A549 treated with DMSO at 1 μM for 4 hours (cell line): Measurements from ENCODE around the gene ZSCAN18. TPM values are rescaled to one million over a fixed set of nuclear protein-coding genes. Genes with fewer than 3 reads are reported as not detected.

Experiments used
- total RNA-seq: library from RNA; stranded (reverse); fragments of 200-300 nt; extraction: Qiagen RNA extraction; gene quantifications from 5 replicates; pipeline ENCODE4 v1.2.3, GENCODE V29; 2022; ENCODE audit warnings: low read depth

ZSCAN18 gene
- total RNA-seq = 2.1 to 3.0 TPM (median 2.5 TPM) in 5 replicates

DNA sequence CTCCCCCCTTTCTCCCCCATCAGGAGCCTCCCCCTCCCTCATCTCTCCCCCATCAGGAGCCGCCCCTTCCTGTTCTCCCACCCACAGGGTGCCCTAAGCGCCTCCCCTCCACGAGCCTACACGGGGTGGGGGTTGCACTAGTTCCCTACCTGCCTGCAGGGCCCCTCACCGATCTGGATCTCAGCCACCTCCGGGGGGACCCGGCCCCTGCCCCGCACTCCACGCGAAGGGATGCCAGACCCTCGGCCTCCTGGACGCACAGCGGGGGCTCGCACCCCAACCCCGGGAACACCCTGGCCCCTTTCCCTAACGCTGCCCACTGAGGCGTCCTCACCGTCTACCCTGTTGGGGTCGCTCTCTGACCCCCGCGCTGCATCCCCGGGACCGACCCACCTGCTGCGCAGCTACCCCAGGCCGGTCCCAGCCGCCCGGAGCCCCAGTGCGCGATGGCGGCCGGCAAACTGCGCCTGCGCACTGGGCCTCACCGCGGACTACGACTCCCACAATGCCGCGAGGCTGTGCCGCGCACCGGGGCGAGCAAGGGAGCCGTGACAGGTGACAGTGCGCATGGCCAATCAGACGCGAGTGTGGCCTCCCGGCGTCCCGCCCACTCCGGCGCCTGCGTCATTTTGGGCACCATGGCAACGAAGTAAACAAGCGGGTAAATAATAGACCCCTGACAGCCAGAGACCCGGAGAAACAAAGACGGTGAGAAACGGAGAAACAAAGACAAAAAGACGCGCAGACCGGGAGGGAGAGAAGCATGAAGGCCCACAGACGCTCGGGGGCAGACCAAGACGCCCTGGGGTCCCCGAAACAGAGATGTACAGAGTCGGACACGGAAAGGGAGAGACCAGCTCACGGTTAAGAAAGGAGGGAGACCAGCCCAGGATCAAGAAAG, at the start of gene ZSCAN18:
Gene ZSCAN18 (minus strand): TSS at position 451 of the 901 bp plus-strand sequence. CDS start 7,964 bp downstream, outside the sequence.

GRCh38 chr19:58059003-58059670, 38.9 kb downstream of the ZSCAN18 start, which contains the start of gene ZNF135:
Gene ZNF135, plus strand, starts transcription at chr19:58059282. Its CDS starts 721 bp downstream, at chr19:58060003.

Other genes with a start within 250 kb of the ZSCAN18 start
- 6.2 to 8.4 TPM (median 8.1 TPM) in 5 replicates for gene ZNF587, start 248.4 kb downstream of the ZSCAN18 start, total RNA-seq
- 1.7 to 2.6 TPM (median 2.0 TPM) in 5 replicates for gene ZNF814, start 209.2 kb downstream of the ZSCAN18 start, total RNA-seq
- gene ZNF417, start 181.6 kb downstream of the ZSCAN18 start, total RNA-seq = 3.4 to 5.0 TPM (median 3.9 TPM) in 5 replicates
- 1.0 to 1.7 TPM (median 1.3 TPM) in 5 replicates for gene ZNF418, start 162.8 kb downstream of the ZSCAN18 start, total RNA-seq
- 1.1 to 1.4 TPM (median 1.2 TPM) in 5 replicates for gene ZNF256, start 150.5 kb downstream of the ZSCAN18 start, total RNA-seq
- not detected in 5 replicates for gene C19orf18, start 123.7 kb downstream of the ZSCAN18 start, total RNA-seq
- 1.8 to 3.2 TPM (median 2.7 TPM) in 5 replicates for gene ZNF606, start 95.4 kb downstream of the ZSCAN18 start, total RNA-seq
- gene ZSCAN1, start 64.2 kb downstream of the ZSCAN18 start, total RNA-seq = not detected in 5 replicates
- gene ZNF135, start 38.9 kb downstream of the ZSCAN18 start, total RNA-seq = 0.04 TPM in 1 of 5 replicates, not detected in the others
- gene ZNF329, start 52.6 kb upstream of the ZSCAN18 start, total RNA-seq = 2.9 to 3.3 TPM (median 3.1 TPM) in 5 replicates
- 14.5 to 16.5 TPM (median 15.7 TPM) in 5 replicates for gene ZNF274, start 84.8 kb upstream of the ZSCAN18 start, total RNA-seq
- gene ZNF544, start 130.7 kb upstream of the ZSCAN18 start, total RNA-seq = 11.6 to 24.4 TPM (median 19.0 TPM) in 5 replicates
- 1.3 to 1.5 TPM (median 1.3 TPM) in 5 replicates for gene ZNF8, start 180.7 kb upstream of the ZSCAN18 start, total RNA-seq
- gene ERVK3-1, start 207.1 kb upstream of the ZSCAN18 start, total RNA-seq = 90.7 to 110 TPM (median 98.8 TPM) in 5 replicates
- 2.1 to 3.3 TPM (median 2.9 TPM) in 5 replicates for gene ZSCAN22, start 228.8 kb upstream of the ZSCAN18 start, total RNA-seq